ENCODE results near the gene EIF2D.

The EIF2D gene

DNA sequence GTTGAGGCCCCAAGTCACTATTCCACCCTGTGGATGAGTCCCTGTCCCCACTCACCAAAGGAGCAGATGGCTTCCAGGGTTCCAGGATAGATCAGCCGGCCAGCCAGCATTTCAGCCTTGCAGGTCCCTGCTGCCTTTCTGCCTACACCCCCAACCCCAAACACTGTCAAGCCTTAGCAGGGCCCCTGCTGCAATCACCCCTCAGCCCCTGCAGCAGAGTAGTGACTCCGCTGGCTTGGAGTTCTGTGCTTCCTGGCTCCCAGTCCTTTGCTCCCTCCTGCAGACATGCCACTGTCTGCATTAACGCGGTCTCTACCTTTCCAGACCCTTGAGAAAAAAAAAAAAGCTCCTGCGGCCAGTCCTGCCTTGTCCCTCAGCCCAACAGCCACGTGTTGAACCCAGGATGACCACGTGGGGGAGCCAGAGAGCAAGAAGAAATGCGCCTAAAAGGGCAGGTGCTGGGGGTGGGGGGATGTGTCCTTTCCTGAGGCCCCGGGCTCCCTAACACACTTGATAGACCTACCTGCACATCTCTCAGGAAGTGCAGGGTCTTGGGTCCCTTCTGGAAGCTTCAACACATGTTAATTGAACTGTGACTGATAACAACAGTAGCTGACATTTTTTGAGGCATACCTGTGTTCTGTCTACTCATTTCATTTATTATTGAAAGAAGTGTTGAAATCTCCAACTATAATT is 67.6 kb downstream of the EIF2D start:
- DNase-seq: peak; percentile 72

Data from stimulated activated naive CD4-positive, alpha-beta T cell treated with Interleukin-2 at 50 U/mL for 16 hours (primary cell).